Keratinocyte (primary cell): Measurements from ENCODE around the gene XCL2. TPM values are rescaled to one million over a fixed set of nuclear protein-coding genes. Genes with fewer than 3 reads are reported as not detected.
"Not testable (repeated sequence)": the region's sequence is repeated elsewhere in the genome, so short reads cannot be mapped to it uniquely, and the experiment has no call there.

Experiments used
- DNase-seq: peaks from one replicate; pipeline ENCODE4 v3.0.0-alpha.2; 2011; ENCODE audit warnings: low read depth, missing footprints, low spot score
- FAIRE-seq: peaks from 2 replicates; lab custom pipeline; 2011; peaks lifted over from hg19 to GRCh38; lab: Jason Lieb, UNC
- H2AFZ ChIP-seq: 2 replicates; pipeline ENCODE4 v1.6.0; 2012; ENCODE audit warnings: low read length, control low read depth, inconsistent platforms; ENCODE audit not compliant: control insufficient read depth
- H3K27ac ChIP-seq: 2 replicates; pipeline ENCODE4 v1.5.1; 2011; ENCODE audit warnings: low read length; ENCODE audit not compliant: control insufficient read depth, insufficient read depth
- H3K27me3 ChIP-seq: 3 replicates; pipeline ENCODE4 v1.6.0; 2011; ENCODE audit warnings: low read length; ENCODE audit not compliant: control insufficient read depth, insufficient read depth; ENCODE audit errors: extremely low read depth
- H3K36me3 ChIP-seq, 2 experiments: 2 replicates in 1 of 2; 3 replicates in 1 of 2; pipeline ENCODE4 v1.5.1; 2011; ENCODE audit warnings: low read length in 2 of 2, mild to moderate bottlenecking in 1 of 2; ENCODE audit not compliant: control insufficient read depth in 2 of 2, insufficient read depth in 2 of 2; ENCODE audit errors: extremely low read depth in 1 of 2
- H3K4me1 ChIP-seq: 3 replicates; pipeline ENCODE4 v1.5.1; 2011; ENCODE audit warnings: low read length; ENCODE audit not compliant: control insufficient read depth, insufficient read depth; ENCODE audit errors: extremely low read depth
- H3K4me2 ChIP-seq: 3 replicates; pipeline ENCODE4 v1.6.0; 2011; ENCODE audit warnings: low read depth, low read length; ENCODE audit not compliant: control insufficient read depth, insufficient read depth; ENCODE audit errors: extremely low read depth
- H3K4me3 ChIP-seq, 3 experiments: fragments of 200-600 bp in 1 of 3; sonication (generic) in 1 of 3; 2 replicates in 2 of 3; 3 replicates in 1 of 3; pipeline ENCODE4 v1.5.1; 2011 to 2016; ENCODE audit warnings: low read length in 3 of 3, mild to moderate bottlenecking in 3 of 3, control low read depth in 2 of 3, inconsistent platforms in 1 of 3, low read depth in 1 of 3, mixed read lengths in 1 of 3, mixed run types in 1 of 3, moderate library complexity in 1 of 3; ENCODE audit not compliant: control insufficient read depth in 2 of 3, insufficient read depth in 2 of 3; ENCODE audit errors: extremely low read depth in 1 of 3
- H3K79me2 ChIP-seq: 2 replicates; pipeline ENCODE4 v1.6.0; 2012; ENCODE audit warnings: low read length; ENCODE audit not compliant: control insufficient read depth, insufficient read depth
- H3K9ac ChIP-seq: 3 replicates; pipeline ENCODE4 v1.6.0; 2011; ENCODE audit warnings: low read length; ENCODE audit not compliant: control insufficient read depth, insufficient read depth; ENCODE audit errors: extremely low read depth
- H3K9me1 ChIP-seq: 3 replicates; pipeline ENCODE4 v1.6.0; 2011; ENCODE audit warnings: low read length; ENCODE audit not compliant: control insufficient read depth, insufficient read depth; ENCODE audit errors: extremely low read depth
- H3K9me3 ChIP-seq: 2 replicates; pipeline ENCODE4 v1.5.1; 2012; ENCODE audit warnings: low read depth, low read length; ENCODE audit not compliant: control insufficient read depth
- H4K20me1 ChIP-seq: 3 replicates; pipeline ENCODE4 v1.6.0; 2011; ENCODE audit warnings: low read length; ENCODE audit not compliant: control insufficient read depth, insufficient read depth; ENCODE audit errors: extremely low read depth
- EZH2 ChIP-seq: IDR thresholded peaks from one replicate; pipeline ENCODE4 v1.6.1; 2012; ENCODE audit warnings: inconsistent platforms, mild to moderate bottlenecking, low read length, moderate library complexity
- dilution Hi-C: fragments of 300-500 bp; cut with MboI; formaldehyde crosslinking; loops from one replicate; pipeline ENCODE4 v1.7.0; 2020; ENCODE audit warnings: low sequenced_read_pairs; ENCODE audit not compliant: extremely low pct_ligation_motif_present
- polyA plus RNA-seq, 5 experiments: library from polyadenylated mRNA; depleted of rRNA in 3 of 5; stranded (reverse) in 3 of 5; stranded (forward) in 1 of 5; unstranded in 1 of 5; fragments of >200 nt; gene quantifications; 1 replicate in 1 of 5; 2 replicates in 3 of 5; 3 replicates in 1 of 5; pipeline versions ENCODE4 v1.2.1 to v1.2.3, GENCODE V29; 2011 to 2012; ENCODE audit warnings: missing spikeins in 2 of 5, low read depth in 1 of 5, low replicate concordance in 1 of 5
- TF ChIP-seq, protein P1 (sequence below), 3 experiments: IDR thresholded peaks in 1 of 3; conservative IDR thresholded peaks in 1 of 3; optimal IDR thresholded peaks in 1 of 3; 2 replicates in 2 of 3; 3 replicates in 1 of 3; pipeline versions ENCODE3 to v1.5.1; 2011; ENCODE audit warnings: low read length in 3 of 3, mild to moderate bottlenecking in 3 of 3, moderate library complexity in 2 of 3, control low read depth in 1 of 3, inconsistent platforms in 1 of 3; ENCODE audit not compliant: insufficient read depth in 2 of 3; ENCODE audit errors: extremely low read depth in 1 of 3

The XCL2 gene
- polyA plus RNA-seq, 1 donor (not counting 4 experiments of a cell fraction or from before 2014, with no cell fraction given), result not detected

DNA sequence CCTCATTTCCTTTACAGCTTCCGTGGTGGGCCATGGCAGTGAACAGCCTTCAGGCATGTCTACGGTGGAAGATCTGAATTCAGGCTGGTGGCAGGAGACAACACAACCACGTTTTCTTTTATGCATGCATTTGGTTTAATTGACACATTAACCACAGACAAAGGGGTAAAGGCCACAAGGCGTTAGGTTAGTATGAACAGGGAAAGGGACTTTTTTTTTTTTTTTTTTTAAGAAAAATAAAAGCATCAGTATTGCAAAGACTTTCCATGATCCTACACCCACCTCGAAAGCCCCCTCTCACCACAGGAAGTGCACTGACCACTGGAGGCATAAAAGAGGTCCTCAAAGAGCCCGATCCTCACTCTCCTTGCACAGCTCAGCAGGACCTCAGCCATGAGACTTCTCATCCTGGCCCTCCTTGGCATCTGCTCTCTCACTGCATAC lies 32.5 kb upstream of the XCL2 start, which contains the start of gene XCL1:
XCL1 (plus strand) TSS at position 361 of the 444 bp plus-strand sequence; CDS start at position 394, 33 bp downstream.
- H3K27ac ChIP-seq, H3K79me2 ChIP-seq, H2AFZ ChIP-seq, dilution Hi-C loops, H3K9ac ChIP-seq, H3K9me1 ChIP-seq, H3K9me3 ChIP-seq, H3K4me3 ChIP-seq, DNase-seq, H3K36me3 ChIP-seq, H4K20me1 ChIP-seq, H3K4me2 ChIP-seq, H3K4me1 ChIP-seq, H3K27me3 ChIP-seq, FAIRE-seq: not testable (repeated sequence)

DNA sequence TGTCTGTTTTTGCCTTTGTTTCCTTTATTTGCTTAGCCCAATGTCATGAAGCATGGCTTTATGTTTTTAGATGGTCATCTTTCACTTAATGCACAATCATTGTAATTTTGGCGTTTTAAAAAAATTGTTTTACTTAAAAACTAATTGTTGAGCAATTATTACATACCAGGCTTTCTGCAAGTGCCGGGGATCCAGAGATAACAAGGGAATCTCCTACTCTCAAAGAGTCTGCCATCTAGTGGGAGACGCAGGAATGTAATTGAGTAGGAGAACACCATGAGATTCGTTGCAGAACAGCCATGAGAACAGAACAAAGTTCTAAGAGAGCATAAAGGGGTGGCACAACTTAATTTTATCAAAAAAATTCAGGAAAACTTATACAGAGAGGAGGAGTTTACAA lies 30.4 kb upstream of the XCL2 start:
- H3K27ac ChIP-seq, H3K79me2 ChIP-seq, H3K27me3 ChIP-seq, H3K36me3 ChIP-seq, H3K4me2 ChIP-seq, H3K4me1 ChIP-seq, H4K20me1 ChIP-seq, H3K9me3 ChIP-seq, H3K9me1 ChIP-seq, H2AFZ ChIP-seq, H3K4me3 ChIP-seq, DNase-seq, dilution Hi-C loops, H3K9ac ChIP-seq: not testable (repeated sequence)
- FAIRE-seq, result peak; percentile 61
- TF ChIP-seq, protein P1, sequence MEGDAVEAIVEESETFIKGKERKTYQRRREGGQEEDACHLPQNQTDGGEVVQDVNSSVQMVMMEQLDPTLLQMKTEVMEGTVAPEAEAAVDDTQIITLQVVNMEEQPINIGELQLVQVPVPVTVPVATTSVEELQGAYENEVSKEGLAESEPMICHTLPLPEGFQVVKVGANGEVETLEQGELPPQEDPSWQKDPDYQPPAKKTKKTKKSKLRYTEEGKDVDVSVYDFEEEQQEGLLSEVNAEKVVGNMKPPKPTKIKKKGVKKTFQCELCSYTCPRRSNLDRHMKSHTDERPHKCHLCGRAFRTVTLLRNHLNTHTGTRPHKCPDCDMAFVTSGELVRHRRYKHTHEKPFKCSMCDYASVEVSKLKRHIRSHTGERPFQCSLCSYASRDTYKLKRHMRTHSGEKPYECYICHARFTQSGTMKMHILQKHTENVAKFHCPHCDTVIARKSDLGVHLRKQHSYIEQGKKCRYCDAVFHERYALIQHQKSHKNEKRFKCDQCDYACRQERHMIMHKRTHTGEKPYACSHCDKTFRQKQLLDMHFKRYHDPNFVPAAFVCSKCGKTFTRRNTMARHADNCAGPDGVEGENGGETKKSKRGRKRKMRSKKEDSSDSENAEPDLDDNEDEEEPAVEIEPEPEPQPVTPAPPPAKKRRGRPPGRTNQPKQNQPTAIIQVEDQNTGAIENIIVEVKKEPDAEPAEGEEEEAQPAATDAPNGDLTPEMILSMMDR (optimal IDR thresholded peaks at IDR 0.05 in 1 of 3, IDR thresholded peaks at IDR 0.05 in 1 of 3, conservative IDR thresholded peaks at IDR 0.05 in 1 of 3; ENCODE audit: extremely low read depth in 1 of 3, insufficient read depth in 2 of 3, low read length in 3 of 3), result peak in 1 of 3 experiments; percentile 26

DNA sequence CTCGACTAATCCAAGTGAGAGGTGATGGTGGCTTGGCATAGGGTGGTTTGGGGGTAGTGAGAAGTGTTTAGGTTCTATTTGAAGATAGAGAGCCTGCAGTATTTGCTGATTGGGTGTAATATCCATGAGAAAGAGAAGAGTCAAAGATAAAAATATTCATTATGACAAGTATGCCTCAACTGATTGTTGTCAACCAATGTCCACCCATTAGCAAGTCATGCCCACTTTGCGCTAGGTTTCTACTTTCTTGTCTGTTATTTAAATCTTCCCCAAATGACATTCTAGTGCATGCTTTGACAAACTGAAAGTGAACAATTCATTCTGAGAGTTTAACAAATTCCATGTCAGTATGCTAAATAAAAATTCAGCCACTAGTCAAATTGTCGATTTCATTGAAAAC lies 28.8 kb upstream of the XCL2 start:
- H3K4me2 ChIP-seq, result no peak overlapping the region
- H3K36me3 ChIP-seq, result no peaks in the 10 kb centered on the region
- no peak overlapping the region for H3K9ac ChIP-seq
- TF ChIP-seq, protein P1 (optimal IDR thresholded peaks at IDR 0.05 in 1 of 3, IDR thresholded peaks at IDR 0.05 in 1 of 3, conservative IDR thresholded peaks at IDR 0.05 in 1 of 3; ENCODE audit: extremely low read depth in 1 of 3, insufficient read depth in 2 of 3, low read length in 3 of 3), result no peak
- TF ChIP-seq EZH2, result no peak
- no peak for FAIRE-seq
- H3K79me2 ChIP-seq, result no peaks in the 10 kb centered on the region
- H4K20me1 ChIP-seq, result no peaks in the 10 kb centered on the region
- peaks cover 4% of the 10 kb centered on the region for H3K27me3 ChIP-seq
- H3K9me3 ChIP-seq, result no peaks in the 10 kb centered on the region
- no peak overlapping the region for H3K4me3 ChIP-seq
- H2AFZ ChIP-seq, result no peak overlapping the region
- no peaks in the 10 kb centered on the region for H3K9me1 ChIP-seq
- no peaks in the 10 kb centered on the region for H3K4me1 ChIP-seq
- H3K27ac ChIP-seq, result no peak overlapping the region
- DNase-seq, result no peak
- dilution Hi-C loops, result no loop called here
